Measurements from ENCODE around the gene GNAT2.

The GNAT2 gene

GRCh38 chr1:109624201-109625010 lies 5.0 kb upstream of the GNAT2 start:
- Histone ChIP-seq H3K4me1 (ENCODE audit: low read length) (no peaks in the 10 kb centered on the region), H4K20me1 (ENCODE audit: insufficient read depth, low read length) (peaks cover 7% of the 10 kb centered on the region; the same call in 1 of the 2 replicates), H3K27me3 (ENCODE audit: low read depth, low read length) (no peaks in the 10 kb centered on the region), H3K4me2 (ENCODE audit: low read length) (no peak overlapping the region), H3K79me2 (ENCODE audit: low read length) (peaks cover 50% of the 10 kb centered on the region), H3K36me3 (replicated peaks; ENCODE audit: low read depth, low read length) (no peaks in the 10 kb centered on the region), H3K9me3 (ENCODE audit: insufficient read depth, low read length) (no peaks in the 10 kb centered on the region), H3K4me3 (ENCODE audit: low read length) (no peak overlapping the region), H3K27ac (ENCODE audit: low read length) (no peak overlapping the region), H2AFZ (ENCODE audit: low read depth, low read length) (no peak overlapping the region), H3K9ac (ENCODE audit: low read length) (no peak overlapping the region)
- TF ChIP-seq, protein P1, sequence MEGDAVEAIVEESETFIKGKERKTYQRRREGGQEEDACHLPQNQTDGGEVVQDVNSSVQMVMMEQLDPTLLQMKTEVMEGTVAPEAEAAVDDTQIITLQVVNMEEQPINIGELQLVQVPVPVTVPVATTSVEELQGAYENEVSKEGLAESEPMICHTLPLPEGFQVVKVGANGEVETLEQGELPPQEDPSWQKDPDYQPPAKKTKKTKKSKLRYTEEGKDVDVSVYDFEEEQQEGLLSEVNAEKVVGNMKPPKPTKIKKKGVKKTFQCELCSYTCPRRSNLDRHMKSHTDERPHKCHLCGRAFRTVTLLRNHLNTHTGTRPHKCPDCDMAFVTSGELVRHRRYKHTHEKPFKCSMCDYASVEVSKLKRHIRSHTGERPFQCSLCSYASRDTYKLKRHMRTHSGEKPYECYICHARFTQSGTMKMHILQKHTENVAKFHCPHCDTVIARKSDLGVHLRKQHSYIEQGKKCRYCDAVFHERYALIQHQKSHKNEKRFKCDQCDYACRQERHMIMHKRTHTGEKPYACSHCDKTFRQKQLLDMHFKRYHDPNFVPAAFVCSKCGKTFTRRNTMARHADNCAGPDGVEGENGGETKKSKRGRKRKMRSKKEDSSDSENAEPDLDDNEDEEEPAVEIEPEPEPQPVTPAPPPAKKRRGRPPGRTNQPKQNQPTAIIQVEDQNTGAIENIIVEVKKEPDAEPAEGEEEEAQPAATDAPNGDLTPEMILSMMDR (IDR thresholded peaks at IDR 0.05; ENCODE audit: low read depth, low read length), result no peak
- no peak for TF ChIP-seq EZH2phosphoT487 (IDR thresholded peaks at IDR 0.05; ENCODE audit: low read depth)

- no peak overlapping the region for H3K9ac ChIP-seq (ENCODE audit: low read length)
- no peaks in the 10 kb centered on the region for H3K27me3 ChIP-seq (ENCODE audit: low read depth, low read length)
- H3K27ac ChIP-seq (ENCODE audit: low read length), result no peak overlapping the region
- no peaks in the 10 kb centered on the region for H3K36me3 ChIP-seq (replicated peaks; ENCODE audit: low read depth, low read length)
- H4K20me1 ChIP-seq (ENCODE audit: insufficient read depth, low read length), result peaks cover 7% of the 10 kb centered on the region; the same call in 1 of the 2 replicates
- H3K9me3 ChIP-seq (ENCODE audit: insufficient read depth, low read length), result no peaks in the 10 kb centered on the region
- H2AFZ ChIP-seq (ENCODE audit: low read depth, low read length), result no peak overlapping the region
- TF ChIP-seq EZH2phosphoT487 (IDR thresholded peaks at IDR 0.05; ENCODE audit: low read depth), result no peak
- TF ChIP-seq, protein P1 (IDR thresholded peaks at IDR 0.05; ENCODE audit: low read depth, low read length), result no peak
- H3K79me2 ChIP-seq (ENCODE audit: low read length), result peaks cover 50% of the 10 kb centered on the region
- H3K4me1 ChIP-seq (ENCODE audit: low read length), result peaks cover 6% of the 10 kb centered on the region
- H3K4me2 ChIP-seq (ENCODE audit: low read length), result no peak overlapping the region
- no peak overlapping the region for H3K4me3 ChIP-seq (ENCODE audit: low read length)
Observed at GRCh38 chr1:109623601-109624161, 4.3 kb upstream of the GNAT2 start.

- Histone ChIP-seq H2AFZ (ENCODE audit: low read depth, low read length) (no peak overlapping the region), H3K79me2 (ENCODE audit: low read length) (peaks cover 50% of the 10 kb centered on the region), H3K4me2 (ENCODE audit: low read length) (no peak overlapping the region), H3K9me3 (ENCODE audit: insufficient read depth, low read length) (no peaks in the 10 kb centered on the region), H3K9ac (ENCODE audit: low read length) (no peak overlapping the region), H4K20me1 (ENCODE audit: insufficient read depth, low read length) (peaks cover 7% of the 10 kb centered on the region; the same call in 1 of the 2 replicates), H3K36me3 (replicated peaks; ENCODE audit: low read depth, low read length) (no peaks in the 10 kb centered on the region), H3K27ac (ENCODE audit: low read length) (no peak overlapping the region), H3K4me3 (ENCODE audit: low read length) (no peak overlapping the region), H3K27me3 (ENCODE audit: low read depth, low read length) (no peaks in the 10 kb centered on the region), H3K4me1 (ENCODE audit: low read length) (peaks cover 9% of the 10 kb centered on the region)
- TF ChIP-seq EZH2phosphoT487 (IDR thresholded peaks at IDR 0.05; ENCODE audit: low read depth), result no peak
- TF ChIP-seq, protein P1 (IDR thresholded peaks at IDR 0.05; ENCODE audit: low read depth, low read length), result no peak
Observed at GRCh38 chr1:109622895-109623294, 3.5 kb upstream of the GNAT2 start.

GRCh38 chr1:109622137-109622892 lies 2.9 kb upstream of the GNAT2 start:
- Histone ChIP-seq H3K9me3 (ENCODE audit: insufficient read depth, low read length) (no peaks in the 10 kb centered on the region), H3K4me2 (ENCODE audit: low read length) (no peak overlapping the region), H3K9ac (ENCODE audit: low read length) (no peak overlapping the region), H4K20me1 (ENCODE audit: insufficient read depth, low read length) (peaks cover 7% of the 10 kb centered on the region; the same call in 1 of the 2 replicates), H3K27ac (ENCODE audit: low read length) (no peak overlapping the region), H2AFZ (ENCODE audit: low read depth, low read length) (no peak overlapping the region), H3K36me3 (replicated peaks; ENCODE audit: low read depth, low read length) (no peaks in the 10 kb centered on the region), H3K4me1 (ENCODE audit: low read length) (peaks cover 9% of the 10 kb centered on the region), H3K79me2 (ENCODE audit: low read length) (peaks cover 50% of the 10 kb centered on the region), H3K27me3 (ENCODE audit: low read depth, low read length) (no peaks in the 10 kb centered on the region), H3K4me3 (ENCODE audit: low read length) (no peak overlapping the region)
- TF ChIP-seq, protein P1 (IDR thresholded peaks at IDR 0.05; ENCODE audit: low read depth, low read length), result no peak
- TF ChIP-seq EZH2phosphoT487 (IDR thresholded peaks at IDR 0.05; ENCODE audit: low read depth), result no peak

All from OCI-LY3 (cell line).